ENCODE data around the gene LRRC17.

- TF ChIP-seq CTCF (IDR thresholded peaks at IDR 0.05) (no peak), POLR2A (IDR thresholded peaks at IDR 0.05) (no peak)
Observed at GRCh38 chr7:102874166-102874829, 38.5 kb upstream of the LRRC17 start.

Measured in heart left ventricle (tissue), 13 donors.